HEK293 (cell line): ENCODE measurements around the gene LMTK3.

Source experiments
- EGR2 ChIP-seq: fragments of 450-650 bp; formaldehyde crosslinking; IDR thresholded peaks from 2 replicates; pipeline ENCODE4 v1.5.1; 2016; ENCODE audit warnings: low read depth, missing biosample characterization, missing genetic modification characterization
- HOXC10 ChIP-seq: sonication (generic); formaldehyde crosslinking; IDR thresholded peaks from 2 replicates; pipeline ENCODE4 v1.8.1; 2023; ENCODE audit warnings: mild to moderate bottlenecking, missing genetic modification reagents
- TRIM28 ChIP-seq: IDR thresholded peaks from 2 replicates; pipeline ENCODE4 v1.6.1; 2011; ENCODE audit warnings: low read length, control low read depth, borderline replicate concordance
- ZBTB6 ChIP-seq: fragments of 450-650 bp; formaldehyde crosslinking; IDR thresholded peaks from 2 replicates; pipeline ENCODE4 v1.5.1; 2017; ENCODE audit warnings: missing biosample characterization, missing genetic modification characterization
- TF ChIP-seq, protein P1 (sequence below): fragments of 450-650 bp; formaldehyde crosslinking; conservative IDR thresholded peaks from 2 replicates; pipeline ENCODE4 v1.5.1; 2016; ENCODE audit warnings: low read depth, missing biosample characterization, missing genetic modification characterization
- TF ChIP-seq, protein P2 (sequence below): fragments of 450-650 bp; formaldehyde crosslinking; IDR thresholded peaks from 2 replicates; pipeline ENCODE4 v1.5.1; 2016; ENCODE audit warnings: missing biosample characterization, missing genetic modification characterization

DNA sequence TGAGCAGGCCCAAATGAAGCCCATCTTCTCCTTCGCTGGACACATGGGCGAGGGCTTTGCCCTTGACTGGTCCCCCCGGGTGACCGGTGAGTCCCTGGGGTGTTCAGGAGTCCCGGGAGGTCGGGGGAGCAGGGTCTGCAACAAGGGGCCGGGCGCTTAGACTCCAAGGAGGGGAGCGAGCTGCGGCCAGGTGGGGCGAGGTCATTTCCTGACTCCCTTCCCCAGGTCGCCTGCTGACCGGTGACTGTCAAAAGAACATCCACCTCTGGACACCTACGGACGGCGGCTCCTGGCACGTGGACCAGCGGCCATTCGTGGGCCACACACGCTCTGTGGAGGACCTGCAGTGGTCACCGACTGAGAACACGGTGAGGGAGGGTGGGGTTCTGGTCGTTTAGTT lies 61.2 kb downstream of the LMTK3 start:
- TF ChIP-seq HOXC10 (CRISPR knock-in tag) = no peak
- no peak for TF ChIP-seq EGR2 (tag by site-specific recombination)
- no peak for TF ChIP-seq ZBTB6 (tag by site-specific recombination)
- TF ChIP-seq, protein P1, sequence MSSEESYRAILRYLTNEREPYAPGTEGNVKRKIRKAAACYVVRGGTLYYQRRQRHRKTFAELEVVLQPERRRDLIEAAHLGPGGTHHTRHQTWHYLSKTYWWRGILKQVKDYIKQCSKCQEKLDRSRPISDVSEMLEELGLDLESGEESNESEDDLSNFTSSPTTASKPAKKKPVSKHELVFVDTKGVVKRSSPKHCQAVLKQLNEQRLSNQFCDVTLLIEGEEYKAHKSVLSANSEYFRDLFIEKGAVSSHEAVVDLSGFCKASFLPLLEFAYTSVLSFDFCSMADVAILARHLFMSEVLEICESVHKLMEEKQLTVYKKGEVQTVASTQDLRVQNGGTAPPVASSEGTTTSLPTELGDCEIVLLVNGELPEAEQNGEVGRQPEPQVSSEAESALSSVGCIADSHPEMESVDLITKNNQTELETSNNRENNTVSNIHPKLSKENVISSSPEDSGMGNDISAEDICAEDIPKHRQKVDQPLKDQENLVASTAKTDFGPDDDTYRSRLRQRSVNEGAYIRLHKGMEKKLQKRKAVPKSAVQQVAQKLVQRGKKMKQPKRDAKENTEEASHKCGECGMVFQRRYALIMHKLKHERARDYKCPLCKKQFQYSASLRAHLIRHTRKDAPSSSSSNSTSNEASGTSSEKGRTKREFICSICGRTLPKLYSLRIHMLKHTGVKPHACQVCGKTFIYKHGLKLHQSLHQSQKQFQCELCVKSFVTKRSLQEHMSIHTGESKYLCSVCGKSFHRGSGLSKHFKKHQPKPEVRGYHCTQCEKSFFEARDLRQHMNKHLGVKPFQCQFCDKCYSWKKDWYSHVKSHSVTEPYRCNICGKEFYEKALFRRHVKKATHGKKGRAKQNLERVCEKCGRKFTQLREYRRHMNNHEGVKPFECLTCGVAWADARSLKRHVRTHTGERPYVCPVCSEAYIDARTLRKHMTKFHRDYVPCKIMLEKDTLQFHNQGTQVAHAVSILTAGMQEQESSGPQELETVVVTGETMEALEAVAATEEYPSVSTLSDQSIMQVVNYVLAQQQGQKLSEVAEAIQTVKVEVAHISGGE = no peak
- no peak for TF ChIP-seq TRIM28
- TF ChIP-seq, protein P2, sequence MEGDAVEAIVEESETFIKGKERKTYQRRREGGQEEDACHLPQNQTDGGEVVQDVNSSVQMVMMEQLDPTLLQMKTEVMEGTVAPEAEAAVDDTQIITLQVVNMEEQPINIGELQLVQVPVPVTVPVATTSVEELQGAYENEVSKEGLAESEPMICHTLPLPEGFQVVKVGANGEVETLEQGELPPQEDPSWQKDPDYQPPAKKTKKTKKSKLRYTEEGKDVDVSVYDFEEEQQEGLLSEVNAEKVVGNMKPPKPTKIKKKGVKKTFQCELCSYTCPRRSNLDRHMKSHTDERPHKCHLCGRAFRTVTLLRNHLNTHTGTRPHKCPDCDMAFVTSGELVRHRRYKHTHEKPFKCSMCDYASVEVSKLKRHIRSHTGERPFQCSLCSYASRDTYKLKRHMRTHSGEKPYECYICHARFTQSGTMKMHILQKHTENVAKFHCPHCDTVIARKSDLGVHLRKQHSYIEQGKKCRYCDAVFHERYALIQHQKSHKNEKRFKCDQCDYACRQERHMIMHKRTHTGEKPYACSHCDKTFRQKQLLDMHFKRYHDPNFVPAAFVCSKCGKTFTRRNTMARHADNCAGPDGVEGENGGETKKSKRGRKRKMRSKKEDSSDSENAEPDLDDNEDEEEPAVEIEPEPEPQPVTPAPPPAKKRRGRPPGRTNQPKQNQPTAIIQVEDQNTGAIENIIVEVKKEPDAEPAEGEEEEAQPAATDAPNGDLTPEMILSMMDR (tag by site-specific recombination) = no peak
